Mucosa of descending colon (tissue), 3 donors: ENCODE measurements around the gene C4orf46. TPM values are rescaled to one million over a fixed set of nuclear protein-coding genes. Genes with fewer than 3 reads are reported as not detected.
A peak's percentile ranks its signal among the peaks of the same experiment; 100 is the strongest.
"Not testable (repeated sequence)": the region's sequence is repeated elsewhere in the genome, so short reads cannot be mapped to it uniquely, and the experiment has no call there.

ENCODE experiments used
- ATAC-seq: fragments of 200-7000 bp; cut with Tn5 transposase; one replicate; pipeline ENCODE4 v1.9.1; 2020; ENCODE audit warnings: mild to moderate bottlenecking, moderate library complexity
- DNase-seq, 3 donors: peaks; one replicate each; pipeline ENCODE4 v3.0.0-alpha.2; 2020
- H3K36me3 ChIP-seq: fragments of 200-600 bp; one replicate; pipeline ENCODE4 v1.8.0; 2021; ENCODE audit warnings: low read depth, mild to moderate bottlenecking
- H3K4me1 ChIP-seq: fragments of 200-600 bp; one replicate; pipeline ENCODE4 v1.8.0; 2021; ENCODE audit warnings: low read depth, mild to moderate bottlenecking
- H3K4me3 ChIP-seq: fragments of 200-600 bp; one replicate; pipeline ENCODE4 v1.8.0; 2021; ENCODE audit warnings: mild to moderate bottlenecking
- H3K9me3 ChIP-seq: fragments of 200-600 bp; one replicate; pipeline ENCODE4 v1.8.0; 2021; ENCODE audit warnings: mild to moderate bottlenecking
- CTCF ChIP-seq: fragments of 200-600 bp; IDR thresholded peaks from one replicate; pipeline ENCODE4 v1.8.0; 2022; ENCODE audit warnings: antibody characterized with exemption, mild to moderate bottlenecking
- intact Hi-C, 2 donors: fragments of 100-400 bp; cut with DNase I in 1 of 2; cut with micrococcal nuclease in 1 of 2; formaldehyde crosslinking; loops; one replicate each; pipeline versions ENCODE4 v1.11.0 to v1.11.1; 2022; cut with DNase I, micrococcal nuclease
- long read RNA-seq, 2 donors: library from polyadenylated mRNA; unstranded; transcript quantifications; one replicate each; pipeline ENCODE4 v2.0.0, GENCODE V29; 2019 to 2021
- total RNA-seq, 3 donors: library from RNA; stranded (reverse); fragmentation: NEBNext Ultra II Directional in 2 of 3; extraction: Animal tissue kit (Norgen Biotek cat#: 25700) in 2 of 3; gene quantifications; one replicate each; pipeline versions ENCODE4 v1.2.1 to v1.2.4, GENCODE V29; 2021 to 2023
- donor health status: DM: no; HTN: no; CAD: no; lungs with moderate emphysema.
- donor health status: DM: no; HTN: no; CAD: no.
- donor health status: DM: no; HTN: yes; CAD: no.

Gene C4orf46
- 1 to 10 TPM; 2.4 to 6.3 (median 3.6) TPM for total RNA-seq
- long read RNA-seq, donor 1, partial matches to known transcripts: 0 of 4 reads
- long read RNA-seq, donor 1, other reads (novel, unspliced or antisense): 2 of 4 reads
- long read RNA-seq, donor 2, partial matches to known transcripts: 0 of 6 reads
- long read RNA-seq, donor 2, other reads (novel, unspliced or antisense): 3 of 6 reads

GRCh38 chr4:158671665-158671914 lies at the start of gene C4orf46:
TSS of gene C4orf46 (minus strand) at chr4:158671887. CDS start at chr4:158671801, 86 bp downstream.
- Histone ChIP-seq H3K4me1 (peaks cover 16% of the 10 kb centered on the region), H3K9me3 (no peaks in the 10 kb centered on the region), H3K4me3 (peak within 1 kb of the TSS; percentile 87), H3K36me3 (peaks cover 4% of the 10 kb centered on the region)
- no peak for TF ChIP-seq CTCF
- DNase-seq (no peak), ATAC-seq (peak; percentile 3)
- intact Hi-C loops: no loop called here

DNA sequence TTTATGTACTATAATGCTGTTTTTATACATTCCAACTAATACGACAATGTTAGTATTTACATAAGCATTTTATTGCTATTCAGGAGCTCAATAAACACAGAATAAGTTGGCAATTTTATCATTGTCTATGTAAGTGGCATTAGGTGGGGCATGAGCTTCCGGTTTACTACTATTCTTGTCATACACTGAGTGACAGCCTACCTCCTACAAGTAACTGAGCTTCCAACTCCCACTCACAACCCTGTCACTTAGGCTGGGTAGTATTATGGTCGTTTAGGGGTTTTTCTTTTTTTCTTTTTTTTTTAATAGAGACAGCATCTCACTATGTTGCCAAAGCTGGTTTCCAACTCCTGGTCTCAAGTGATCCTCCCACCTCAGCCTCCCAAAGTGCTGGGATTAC lies 44.1 kb upstream of the C4orf46 start:
- Histone ChIP-seq H3K9me3 (no peaks in the 10 kb centered on the region), H3K4me3 (no peak overlapping the region), H3K4me1 (no peaks in the 10 kb centered on the region), H3K36me3 (peaks cover 16% of the 10 kb centered on the region)
- intact Hi-C loops: no loop called here
- ATAC-seq (no peak), DNase-seq (no peak)
- no peak for TF ChIP-seq CTCF

GRCh38 chr4:158714937-158715336 lies 43.2 kb upstream of the C4orf46 start:
- Histone ChIP-seq H3K36me3 (peaks cover 19% of the 10 kb centered on the region), H3K4me1 (no peaks in the 10 kb centered on the region), H3K9me3 (no peaks in the 10 kb centered on the region), H3K4me3 (no peak overlapping the region)
- DNase-seq (no peak), ATAC-seq (no peak)
- intact Hi-C loops: no loop called here
- TF ChIP-seq CTCF: no peak

DNA sequence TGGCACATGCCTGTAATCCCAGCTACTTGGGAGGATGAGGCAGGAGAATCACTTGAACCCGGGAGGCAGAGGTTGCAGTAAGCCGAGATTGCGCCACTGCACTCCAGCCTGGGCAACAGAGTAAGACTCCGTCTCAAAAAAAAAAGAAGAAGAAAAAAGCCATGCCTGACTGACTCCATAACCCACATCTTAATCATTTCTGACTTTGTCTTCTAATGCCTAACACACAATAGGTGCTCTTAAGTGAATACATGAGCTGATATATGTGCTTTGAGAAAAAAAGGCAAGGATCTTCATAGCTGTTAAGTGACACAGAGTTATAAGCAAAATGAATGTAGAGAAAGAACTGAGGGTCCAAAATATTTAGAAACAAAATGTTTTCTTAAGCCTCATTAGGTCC lies 40.9 kb upstream of the C4orf46 start:
- DNase-seq, ATAC-seq, H3K4me3 ChIP-seq, H3K9me3 ChIP-seq, H3K4me1 ChIP-seq, intact Hi-C loops: not testable (repeated sequence)
- peaks cover 24% of the 10 kb centered on the region for H3K36me3 ChIP-seq

- intact Hi-C loops: no loop called here
- ATAC-seq (no peak), DNase-seq (no peak)
- no peak for TF ChIP-seq CTCF
- H3K4me1 ChIP-seq: no peaks in the 10 kb centered on the region
- H3K4me3 ChIP-seq: no peak overlapping the region
- no peaks in the 10 kb centered on the region for H3K9me3 ChIP-seq
- H3K36me3 ChIP-seq: peaks cover 20% of the 10 kb centered on the region
Observed at GRCh38 chr4:158710814-158711213, 39.1 kb upstream of the C4orf46 start.

DNA sequence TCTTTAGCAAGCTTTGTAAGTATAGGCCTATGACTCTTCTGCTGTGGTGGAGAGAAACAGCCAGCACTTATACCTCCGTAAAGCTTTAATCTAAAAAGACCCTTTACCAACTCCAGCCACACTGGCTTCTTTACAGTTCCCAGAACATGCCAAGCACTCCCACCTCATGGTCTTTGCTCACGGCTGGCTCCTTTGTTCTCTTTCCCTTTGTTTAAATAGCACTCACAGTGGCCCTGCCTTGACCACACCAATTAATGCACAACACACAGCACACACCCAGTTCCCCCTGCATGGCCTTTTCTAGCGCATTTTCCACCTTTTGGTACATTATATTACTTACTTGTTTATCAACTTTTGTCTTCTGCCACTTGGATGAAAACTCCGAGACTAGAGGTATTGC lies 32.6 kb upstream of the C4orf46 start:
- no peak overlapping the region for H3K4me3 ChIP-seq
- ATAC-seq (no peak), DNase-seq (no peak)
- no peaks in the 10 kb centered on the region for H3K9me3 ChIP-seq
- TF ChIP-seq CTCF: no peak
- no peaks in the 10 kb centered on the region for H3K4me1 ChIP-seq
- intact Hi-C loops: no loop called here
- peaks cover 5% of the 10 kb centered on the region for H3K36me3 ChIP-seq
